HEK293 (cell line): Measurements from ENCODE around the gene ARHGAP15.

Experiments
- CTCF ChIA-PET: fragments of 350-600 bp; formaldehyde crosslinking; extraction: SDS; loops from one replicate; lab custom pipeline; 2021; ENCODE audit warnings: antibody characterized with exemption; lab: Yijun Ruan, JAX
- POLR2A ChIA-PET: fragments of 300-600 bp; formaldehyde crosslinking; extraction: SDS; loops from one replicate; lab custom pipeline; 2020; ENCODE audit warnings: antibody characterized with exemption, inconsistent platforms; lab: Yijun Ruan, JAX
- H3K27ac ChIP-seq: fragments of 200-500 bp; sonication (Bioruptor generic); 2 replicates; pipeline ENCODE4 v1.5.1; 2014; ENCODE audit warnings: low read depth, low read length, control low read depth, inconsistent platforms; ENCODE audit errors: extremely low read depth
- H3K36me3 ChIP-seq, 2 experiments: fragments of 200-500 bp in 1 of 2; sonication (Bioruptor generic) in 1 of 2; 1 replicate in 1 of 2; 2 replicates in 1 of 2; pipeline ENCODE4 v1.5.1; 2014 to 2017; ENCODE audit warnings: inconsistent platforms in 2 of 2, low read length in 2 of 2; ENCODE audit not compliant: control insufficient read depth in 2 of 2, insufficient read depth in 1 of 2
- H3K4me1 ChIP-seq: fragments of 200-500 bp; sonication (Bioruptor generic); 2 replicates; pipeline ENCODE4 v1.5.1; 2014; ENCODE audit warnings: mild to moderate bottlenecking, low read length, inconsistent platforms; ENCODE audit not compliant: control insufficient read depth, insufficient read depth
- H3K4me3 ChIP-seq: 2 replicates; pipeline ENCODE4 v1.5.1; 2011; ENCODE audit warnings: low read depth, mild to moderate bottlenecking, control low read depth, low read length, moderate library complexity
- H3K9me3 ChIP-seq: fragments of 200-500 bp; sonication (Bioruptor generic); 2 replicates; pipeline ENCODE4 v1.5.1; 2014; ENCODE audit warnings: low read depth, low read length, inconsistent platforms; ENCODE audit not compliant: control insufficient read depth, insufficient read depth
- GLIS1 ChIP-seq: fragments of 450-650 bp; formaldehyde crosslinking; IDR thresholded peaks from 2 replicates; pipeline ENCODE4 v1.5.1; 2016; ENCODE audit warnings: missing biosample characterization, missing genetic modification characterization
- KLF1 ChIP-seq: fragments of 450-650 bp; formaldehyde crosslinking; IDR thresholded peaks from 2 replicates; pipeline ENCODE4 v1.5.1; 2016; ENCODE audit warnings: missing biosample characterization, missing genetic modification characterization
- KLF8 ChIP-seq: fragments of 450-650 bp; formaldehyde crosslinking; IDR thresholded peaks from 2 replicates; pipeline ENCODE4 v1.5.1; 2016; ENCODE audit warnings: missing biosample characterization, missing genetic modification characterization
- MZF1 ChIP-seq: fragments of 450-650 bp; formaldehyde crosslinking; IDR thresholded peaks from 2 replicates; pipeline ENCODE4 v1.5.1; 2017; ENCODE audit warnings: missing biosample characterization, missing genetic modification characterization, borderline replicate concordance
- SCRT1 ChIP-seq: fragments of 450-650 bp; formaldehyde crosslinking; IDR thresholded peaks from 2 replicates; pipeline ENCODE4 v1.5.1; 2016; ENCODE audit warnings: missing biosample characterization, missing genetic modification characterization, borderline replicate concordance
- SCRT2 ChIP-seq: fragments of 450-650 bp; formaldehyde crosslinking; IDR thresholded peaks from 2 replicates; pipeline ENCODE4 v1.5.1; 2016; ENCODE audit warnings: missing biosample characterization, missing genetic modification characterization
- ZBTB49 ChIP-seq: fragments of 450-650 bp; formaldehyde crosslinking; IDR thresholded peaks from 2 replicates; pipeline ENCODE4 v1.5.1; 2016; ENCODE audit warnings: missing biosample characterization, missing genetic modification characterization, low read depth
- ZFP37 ChIP-seq: fragments of 450-650 bp; formaldehyde crosslinking; IDR thresholded peaks from 2 replicates; pipeline ENCODE4 v1.5.1; 2016; ENCODE audit warnings: missing biosample characterization, missing genetic modification characterization
- ZNF132 ChIP-seq: fragments of 450-650 bp; formaldehyde crosslinking; IDR thresholded peaks from 2 replicates; pipeline ENCODE4 v1.5.1; 2017; ENCODE audit warnings: missing biosample characterization, missing genetic modification characterization, borderline replicate concordance
- ZNF26 ChIP-seq: fragments of 450-650 bp; formaldehyde crosslinking; IDR thresholded peaks from 2 replicates; pipeline ENCODE4 v1.5.1; 2016; ENCODE audit warnings: missing biosample characterization, missing genetic modification characterization
- ZNF341 ChIP-seq: fragments of 450-650 bp; formaldehyde crosslinking; IDR thresholded peaks from 2 replicates; pipeline ENCODE4; 2016; ENCODE audit warnings: low read depth, missing biosample characterization, missing genetic modification characterization
- ZNF394 ChIP-seq: fragments of 450-650 bp; formaldehyde crosslinking; IDR thresholded peaks from 2 replicates; pipeline ENCODE4 v1.5.1; 2016; ENCODE audit warnings: missing biosample characterization, missing genetic modification characterization, mild to moderate bottlenecking, moderate library complexity, borderline replicate concordance
- ZNF544 ChIP-seq: fragments of 450-650 bp; formaldehyde crosslinking; IDR thresholded peaks from 2 replicates; pipeline ENCODE4 v1.5.0; 2017; ENCODE audit warnings: missing biosample characterization, missing genetic modification characterization
- ZNF555 ChIP-seq: fragments of 450-650 bp; formaldehyde crosslinking; conservative IDR thresholded peaks from 2 replicates; pipeline ENCODE4 v1.5.1; 2017; ENCODE audit warnings: missing biosample characterization, mild to moderate bottlenecking, missing genetic modification characterization, inconsistent platforms
- ZNF596 ChIP-seq: fragments of 450-650 bp; IDR thresholded peaks from 2 replicates; pipeline ENCODE4 v1.5.0; 2018; ENCODE audit warnings: missing biosample characterization, mild to moderate bottlenecking, missing genetic modification characterization, moderate library complexity
- ZNF624 ChIP-seq: fragments of 450-650 bp; formaldehyde crosslinking; IDR thresholded peaks from 2 replicates; pipeline ENCODE4 v1.5.1; 2017; ENCODE audit warnings: missing biosample characterization, missing genetic modification characterization
- ZNF626 ChIP-seq: fragments of 450-650 bp; sonication (Bioruptor Pico); formaldehyde crosslinking; IDR thresholded peaks from 2 replicates; pipeline ENCODE4 v1.5.1; 2018; ENCODE audit warnings: missing biosample characterization, missing genetic modification characterization, inconsistent platforms
- ZNF776 ChIP-seq: fragments of 450-650 bp; formaldehyde crosslinking; IDR thresholded peaks from 2 replicates; pipeline ENCODE4 v1.5.0; 2017; ENCODE audit warnings: missing biosample characterization, missing genetic modification characterization, borderline replicate concordance
- ZNF785 ChIP-seq: fragments of 450-650 bp; formaldehyde crosslinking; IDR thresholded peaks from 2 replicates; pipeline ENCODE4 v1.5.1; 2016; ENCODE audit warnings: missing biosample characterization, missing genetic modification characterization
- ZSCAN5A ChIP-seq: fragments of 450-650 bp; formaldehyde crosslinking; IDR thresholded peaks from 2 replicates; pipeline ENCODE4 v1.5.1; 2016; ENCODE audit warnings: missing biosample characterization, missing genetic modification characterization
- TF ChIP-seq, protein P1 (sequence below): fragments of 450-650 bp; formaldehyde crosslinking; IDR thresholded peaks from 2 replicates; pipeline ENCODE4 v1.5.1; 2017; ENCODE audit warnings: missing biosample characterization, missing genetic modification characterization
- TF ChIP-seq, protein P2 (sequence below): fragments of 450-650 bp; IDR thresholded peaks from 2 replicates; pipeline ENCODE4 v1.5.1; 2018; ENCODE audit warnings: missing biosample characterization, mild to moderate bottlenecking, missing genetic modification characterization
- TF ChIP-seq, protein P3 (sequence below): fragments of 450-650 bp; formaldehyde crosslinking; IDR thresholded peaks from 2 replicates; pipeline ENCODE4 v1.5.1; 2016; ENCODE audit warnings: missing biosample characterization, missing genetic modification characterization
- TF ChIP-seq, protein P4 (sequence below): fragments of 450-650 bp; formaldehyde crosslinking; IDR thresholded peaks from 2 replicates; pipeline ENCODE4 v1.5.1; 2017; ENCODE audit warnings: missing biosample characterization, missing genetic modification characterization

Gene ARHGAP15

DNA sequence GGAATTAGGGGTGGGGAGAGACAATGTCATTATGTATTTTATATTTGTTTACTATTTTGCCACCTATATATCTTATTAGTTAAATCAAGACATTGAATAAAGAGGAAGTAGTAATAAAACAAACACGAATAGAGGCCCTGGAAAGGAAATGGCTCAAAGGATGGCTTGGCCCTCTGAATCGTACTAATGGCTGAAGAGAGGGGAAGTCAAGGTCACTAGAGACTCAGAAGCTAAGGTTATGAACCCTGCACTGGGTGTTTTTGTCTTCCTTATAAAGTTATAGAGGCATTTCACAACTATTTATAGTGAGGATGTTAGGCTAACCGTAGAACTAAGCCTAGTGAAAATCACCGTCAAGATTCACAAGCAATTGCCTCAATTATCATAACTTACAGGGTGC is 685.9 kb downstream of the ARHGAP15 start:
- H3K4me3 ChIP-seq, result no peak overlapping the region
- POLR2A ChIA-PET, result no interaction called here
- H3K4me1 ChIP-seq, result no peaks in the 10 kb centered on the region
- no peaks in the 10 kb centered on the region for H3K9me3 ChIP-seq
- CTCF ChIA-PET, result interaction anchor here (0.6 kb wide), 1 partner anchor 673 kb away, joined by 3 read pairs; no protein-coding TSS in a partner anchor
- TF ChIP-seq GLIS1 (tag by site-specific recombination) (no peak), ZNF626 (tag by site-specific recombination) (no peak), ZBTB49 (tag by site-specific recombination) (no peak), SCRT1 (tag by site-specific recombination) (no peak), ZNF624 (no peak), ZNF785 (tag by site-specific recombination) (no peak), ZNF776 (tag by site-specific recombination) (no peak), MZF1 (tag by site-specific recombination) (no peak), ZNF26 (no peak), ZNF596 (tag by site-specific recombination) (no peak), ZNF555 (no peak), SCRT2 (tag by site-specific recombination) (no peak), ZNF132 (tag by site-specific recombination) (no peak), KLF1 (tag by site-specific recombination) (no peak), ZSCAN5A (no peak)
- TF ChIP-seq, protein P1, sequence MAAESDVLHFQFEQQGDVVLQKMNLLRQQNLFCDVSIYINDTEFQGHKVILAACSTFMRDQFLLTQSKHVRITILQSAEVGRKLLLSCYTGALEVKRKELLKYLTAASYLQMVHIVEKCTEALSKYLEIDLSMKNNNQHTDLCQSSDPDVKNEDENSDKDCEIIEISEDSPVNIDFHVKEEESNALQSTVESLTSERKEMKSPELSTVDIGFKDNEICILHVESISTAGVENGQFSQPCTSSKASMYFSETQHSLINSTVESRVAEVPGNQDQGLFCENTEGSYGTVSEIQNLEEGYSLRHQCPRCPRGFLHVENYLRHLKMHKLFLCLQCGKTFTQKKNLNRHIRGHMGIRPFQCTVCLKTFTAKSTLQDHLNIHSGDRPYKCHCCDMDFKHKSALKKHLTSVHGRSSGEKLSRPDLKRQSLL (tag by site-specific recombination), result no peak
- TF ChIP-seq, protein P2, sequence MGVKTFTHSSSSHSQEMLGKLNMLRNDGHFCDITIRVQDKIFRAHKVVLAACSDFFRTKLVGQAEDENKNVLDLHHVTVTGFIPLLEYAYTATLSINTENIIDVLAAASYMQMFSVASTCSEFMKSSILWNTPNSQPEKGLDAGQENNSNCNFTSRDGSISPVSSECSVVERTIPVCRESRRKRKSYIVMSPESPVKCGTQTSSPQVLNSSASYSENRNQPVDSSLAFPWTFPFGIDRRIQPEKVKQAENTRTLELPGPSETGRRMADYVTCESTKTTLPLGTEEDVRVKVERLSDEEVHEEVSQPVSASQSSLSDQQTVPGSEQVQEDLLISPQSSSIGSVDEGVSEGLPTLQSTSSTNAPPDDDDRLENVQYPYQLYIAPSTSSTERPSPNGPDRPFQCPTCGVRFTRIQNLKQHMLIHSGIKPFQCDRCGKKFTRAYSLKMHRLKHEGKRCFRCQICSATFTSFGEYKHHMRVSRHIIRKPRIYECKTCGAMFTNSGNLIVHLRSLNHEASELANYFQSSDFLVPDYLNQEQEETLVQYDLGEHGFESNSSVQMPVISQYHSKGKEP, result no peak
- no peak overlapping the region for H3K27ac ChIP-seq
- no peaks in the 10 kb centered on the region for H3K36me3 ChIP-seq

GRCh38 chr2:143816916-143817315 is 687.7 kb downstream of the ARHGAP15 start:
- Histone ChIP-seq H3K36me3 (no peaks in the 10 kb centered on the region), H3K4me1 (no peaks in the 10 kb centered on the region), H3K9me3 (no peaks in the 10 kb centered on the region), H3K4me3 (no peak overlapping the region), H3K27ac (no peak overlapping the region)
- CTCF ChIA-PET, result interaction anchor here (0.7 kb wide), 1 partner anchor 131 kb away, joined by 3 read pairs; no protein-coding TSS in a partner anchor
- POLR2A ChIA-PET, result no interaction called here
- TF ChIP-seq, protein P3, sequence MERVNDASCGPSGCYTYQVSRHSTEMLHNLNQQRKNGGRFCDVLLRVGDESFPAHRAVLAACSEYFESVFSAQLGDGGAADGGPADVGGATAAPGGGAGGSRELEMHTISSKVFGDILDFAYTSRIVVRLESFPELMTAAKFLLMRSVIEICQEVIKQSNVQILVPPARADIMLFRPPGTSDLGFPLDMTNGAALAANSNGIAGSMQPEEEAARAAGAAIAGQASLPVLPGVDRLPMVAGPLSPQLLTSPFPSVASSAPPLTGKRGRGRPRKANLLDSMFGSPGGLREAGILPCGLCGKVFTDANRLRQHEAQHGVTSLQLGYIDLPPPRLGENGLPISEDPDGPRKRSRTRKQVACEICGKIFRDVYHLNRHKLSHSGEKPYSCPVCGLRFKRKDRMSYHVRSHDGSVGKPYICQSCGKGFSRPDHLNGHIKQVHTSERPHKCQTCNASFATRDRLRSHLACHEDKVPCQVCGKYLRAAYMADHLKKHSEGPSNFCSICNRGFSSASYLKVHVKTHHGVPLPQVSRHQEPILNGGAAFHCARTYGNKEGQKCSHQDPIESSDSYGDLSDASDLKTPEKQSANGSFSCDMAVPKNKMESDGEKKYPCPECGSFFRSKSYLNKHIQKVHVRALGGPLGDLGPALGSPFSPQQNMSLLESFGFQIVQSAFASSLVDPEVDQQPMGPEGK, result no peak
- no peak for TF ChIP-seq KLF8 (tag by site-specific recombination)
- TF ChIP-seq ZFP37, result no peak
- TF ChIP-seq ZNF544 (tag by site-specific recombination), result no peak
- TF ChIP-seq ZNF341 (tag by site-specific recombination), result no peak
- no peak for TF ChIP-seq ZNF394
- TF ChIP-seq, protein P4, sequence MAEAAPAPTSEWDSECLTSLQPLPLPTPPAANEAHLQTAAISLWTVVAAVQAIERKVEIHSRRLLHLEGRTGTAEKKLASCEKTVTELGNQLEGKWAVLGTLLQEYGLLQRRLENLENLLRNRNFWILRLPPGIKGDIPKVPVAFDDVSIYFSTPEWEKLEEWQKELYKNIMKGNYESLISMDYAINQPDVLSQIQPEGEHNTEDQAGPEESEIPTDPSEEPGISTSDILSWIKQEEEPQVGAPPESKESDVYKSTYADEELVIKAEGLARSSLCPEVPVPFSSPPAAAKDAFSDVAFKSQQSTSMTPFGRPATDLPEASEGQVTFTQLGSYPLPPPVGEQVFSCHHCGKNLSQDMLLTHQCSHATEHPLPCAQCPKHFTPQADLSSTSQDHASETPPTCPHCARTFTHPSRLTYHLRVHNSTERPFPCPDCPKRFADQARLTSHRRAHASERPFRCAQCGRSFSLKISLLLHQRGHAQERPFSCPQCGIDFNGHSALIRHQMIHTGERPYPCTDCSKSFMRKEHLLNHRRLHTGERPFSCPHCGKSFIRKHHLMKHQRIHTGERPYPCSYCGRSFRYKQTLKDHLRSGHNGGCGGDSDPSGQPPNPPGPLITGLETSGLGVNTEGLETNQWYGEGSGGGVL (tag by site-specific recombination), result no peak
